KG1 (cell line): ENCODE results near the gene GTF2H3.
"Not testable (repeated sequence)": the region's sequence is repeated elsewhere in the genome, so short reads cannot be mapped to it uniquely, and the experiment has no call there.

Source experiments
- DNase-seq: peaks from one replicate; lab custom pipeline; 2025; lab: John Stamatoyannopoulos, UW

GTF2H3 gene

GRCh38 chr12:123633379-123634141 is at the start of gene GTF2H3, which contains the start of gene EIF2B1:
Gene GTF2H3, plus strand, starts transcription at chr12:123633829. Its CDS starts 31 bp downstream, at chr12:123633860.
Gene EIF2B1, minus strand, starts transcription at chr12:123633686. Its CDS starts 129 bp downstream, at chr12:123633557.
- peak; percentile 94 for DNase-seq

GRCh38 chr12:123591702-123592481 is 41.7 kb upstream of the GTF2H3 start:
- no peak for DNase-seq

GRCh38 chr12:123595729-123596128 is 37.9 kb upstream of the GTF2H3 start:
- DNase-seq = no peak

- no peak for DNase-seq
These were observed 36.5 kb upstream of the GTF2H3 start for GRCh38 chr12:123597100-123597499.

- no peak for DNase-seq
These were observed 35.1 kb upstream of the GTF2H3 start for GRCh38 chr12:123598522-123598921.

GRCh38 chr12:123599310-123599709 is 34.3 kb upstream of the GTF2H3 start:
- no peak for DNase-seq

- no peak for DNase-seq
These were observed 33.9 kb upstream of the GTF2H3 start for GRCh38 chr12:123599721-123600120.

- peak; percentile 81 for DNase-seq
These were observed 31.8 kb upstream of the GTF2H3 start, which contains the start of gene DDX55 for GRCh38 chr12:123601602-123602489. Gene DDX55, plus strand, starts transcription at chr12:123602099. Its CDS starts 50 bp downstream, at chr12:123602149.

GRCh38 chr12:123602651-123603195 is 30.9 kb upstream of the GTF2H3 start:
- no peak for DNase-seq

GRCh38 chr12:123603495-123603894 is 30.1 kb upstream of the GTF2H3 start:
- DNase-seq = not testable (repeated sequence)

- DNase-seq = no peak
These were observed 25.9 kb upstream of the GTF2H3 start for GRCh38 chr12:123607756-123608155.

GRCh38 chr12:123608182-123608581 is 25.4 kb upstream of the GTF2H3 start:
- no peak for DNase-seq

- no peak for DNase-seq
These were observed 19.5 kb upstream of the GTF2H3 start for GRCh38 chr12:123614110-123614509.

- no peak for DNase-seq
These were observed 19.1 kb upstream of the GTF2H3 start for GRCh38 chr12:123614531-123614930.

- no peak for DNase-seq
These were observed 16.5 kb upstream of the GTF2H3 start for GRCh38 chr12:123617144-123617543.

- DNase-seq = no peak
These were observed 16.0 kb upstream of the GTF2H3 start for GRCh38 chr12:123617580-123617979.

GRCh38 chr12:123621101-123621500 is 12.5 kb upstream of the GTF2H3 start:
- DNase-seq = no peak

- no peak for DNase-seq
These were observed 11.8 kb upstream of the GTF2H3 start for GRCh38 chr12:123621619-123622530.

- DNase-seq = no peak
These were observed 523 bp downstream of the GTF2H3 start for GRCh38 chr12:123634142-123634561.

GRCh38 chr12:123643911-123644310 is 10.3 kb downstream of the GTF2H3 start:
- DNase-seq = no peak

GRCh38 chr12:123645380-123645779 is 11.8 kb downstream of the GTF2H3 start:
- DNase-seq = no peak
